ENCODE results near the gene PRKG1. TPM values are rescaled to one million over a fixed set of nuclear protein-coding genes. Genes with fewer than 3 reads are reported as not detected.

Gene PRKG1
- total RNA-seq, 1 experiment from 2014 or later: 10.4 TPM

DNA sequence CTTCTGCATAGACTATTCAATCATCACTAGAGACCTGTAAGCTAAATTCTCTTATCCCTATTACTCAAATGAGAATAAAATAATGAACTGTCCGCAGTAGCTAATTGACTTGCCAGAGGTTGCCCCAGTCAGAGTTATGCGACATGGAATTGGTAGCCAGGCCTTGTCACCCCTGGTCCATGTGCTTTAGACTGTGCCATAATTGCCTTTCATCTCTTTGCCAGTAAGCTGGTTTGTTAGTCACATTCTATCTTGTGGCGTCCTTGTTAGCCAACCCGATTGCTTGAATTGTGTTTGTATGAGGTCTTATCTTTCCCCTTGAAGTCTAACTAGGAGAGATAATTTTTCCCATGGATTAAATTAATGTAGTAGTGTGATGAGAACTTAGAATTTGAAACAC lies 362.5 kb downstream of the PRKG1 start:
- peaks cover 3% of the 10 kb centered on the region; the same call in 1 of the 2 replicates for H3K4me1 ChIP-seq (ENCODE audit: insufficient read depth, low read length)
- H3K9me3 ChIP-seq (ENCODE audit: control insufficient read depth, low read depth, low read length): no peaks in the 10 kb centered on the region
- Mint-ChIP-seq H3K4me3 (no peak overlapping the region), H3K27ac (no peak overlapping the region), H3K36me3 (ENCODE audit: insufficient read depth in 1 of 3, low read depth in 3 of 3) (no peaks in the 10 kb centered on the region), H3K27me3 (ENCODE audit: low read depth) (no peaks in the 10 kb centered on the region), H3K4me1 (no peaks in the 10 kb centered on the region), H3K9me3 (no peaks in the 10 kb centered on the region)
- no peaks in the 10 kb centered on the region for H3K79me2 ChIP-seq (ENCODE audit: insufficient read depth, low read length)
- no peak overlapping the region for H4K5ac ChIP-seq (ENCODE audit: insufficient read length, low read depth, low read length)
- H4K20me1 ChIP-seq (ENCODE audit: control insufficient read depth, insufficient read depth, insufficient read length): no peaks in the 10 kb centered on the region
- no peak overlapping the region for H2BK15ac ChIP-seq (ENCODE audit: low read depth, low read length)
- H3T11ph ChIP-seq (ENCODE audit: low read length): no peak overlapping the region
- DNase-seq: no peak
- no peak overlapping the region for H2AFZ ChIP-seq (ENCODE audit: low read length)
- no peak overlapping the region for H3K27ac ChIP-seq (ENCODE audit: insufficient read length, low read depth, low read length)
- no peak overlapping the region for H3K14ac ChIP-seq (ENCODE audit: insufficient read depth, low read length)
- H2BK120ac ChIP-seq (ENCODE audit: low read depth, low read length, poor library complexity, severe bottlenecking): no peak overlapping the region
- no peaks in the 10 kb centered on the region for H3K23me2 ChIP-seq (ENCODE audit: insufficient read length, low read depth, low read length, poor library complexity, severe bottlenecking)
- no peak overlapping the region for H3K18ac ChIP-seq (ENCODE audit: insufficient read length, low read depth, low read length)
- H2BK20ac ChIP-seq (ENCODE audit: low read depth, low read length, poor library complexity, severe bottlenecking): no peak overlapping the region
- H3K27me3 ChIP-seq (ENCODE audit: insufficient read depth, low read length): no peaks in the 10 kb centered on the region
- H2BK5ac ChIP-seq (ENCODE audit: insufficient read length, low read length): no peak overlapping the region
- H3K23ac ChIP-seq (ENCODE audit: insufficient read length, low read depth, low read length): no peak overlapping the region
- no peak overlapping the region for H4K91ac ChIP-seq (ENCODE audit: insufficient read length, low read depth, low read length)
- no peak overlapping the region for H4K8ac ChIP-seq (replicated peaks; ENCODE audit: insufficient read length, low read depth, low read length)
- no peak overlapping the region for H3K4me2 ChIP-seq (ENCODE audit: insufficient read depth, insufficient read length, low read length)
- no peaks in the 10 kb centered on the region for H3K79me1 ChIP-seq (ENCODE audit: insufficient read depth, low read depth, low read length, poor library complexity, severe bottlenecking)
- no peak overlapping the region for H2BK12ac ChIP-seq (ENCODE audit: insufficient read length, low read depth, low read length)
- H3K4ac ChIP-seq (ENCODE audit: low read depth, low read length): no peak overlapping the region
- TF ChIP-seq, protein P1, sequence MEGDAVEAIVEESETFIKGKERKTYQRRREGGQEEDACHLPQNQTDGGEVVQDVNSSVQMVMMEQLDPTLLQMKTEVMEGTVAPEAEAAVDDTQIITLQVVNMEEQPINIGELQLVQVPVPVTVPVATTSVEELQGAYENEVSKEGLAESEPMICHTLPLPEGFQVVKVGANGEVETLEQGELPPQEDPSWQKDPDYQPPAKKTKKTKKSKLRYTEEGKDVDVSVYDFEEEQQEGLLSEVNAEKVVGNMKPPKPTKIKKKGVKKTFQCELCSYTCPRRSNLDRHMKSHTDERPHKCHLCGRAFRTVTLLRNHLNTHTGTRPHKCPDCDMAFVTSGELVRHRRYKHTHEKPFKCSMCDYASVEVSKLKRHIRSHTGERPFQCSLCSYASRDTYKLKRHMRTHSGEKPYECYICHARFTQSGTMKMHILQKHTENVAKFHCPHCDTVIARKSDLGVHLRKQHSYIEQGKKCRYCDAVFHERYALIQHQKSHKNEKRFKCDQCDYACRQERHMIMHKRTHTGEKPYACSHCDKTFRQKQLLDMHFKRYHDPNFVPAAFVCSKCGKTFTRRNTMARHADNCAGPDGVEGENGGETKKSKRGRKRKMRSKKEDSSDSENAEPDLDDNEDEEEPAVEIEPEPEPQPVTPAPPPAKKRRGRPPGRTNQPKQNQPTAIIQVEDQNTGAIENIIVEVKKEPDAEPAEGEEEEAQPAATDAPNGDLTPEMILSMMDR (conservative IDR thresholded peaks at IDR 0.05): no peak
- no peak overlapping the region for H3K56ac ChIP-seq (ENCODE audit: insufficient read length, low read depth, low read length)
- no CpG with 5 or more reads among the region's 4 CpGs for WGBS (ENCODE audit: extremely low coverage, insufficient read length, low lambda C conversion rate)
- no peak overlapping the region for H3K9ac ChIP-seq (ENCODE audit: extremely low read depth, insufficient read length, low read length)
- no peak overlapping the region for H2AK5ac ChIP-seq (ENCODE audit: insufficient read length, low read length)

All from H9 (cell line).